ENCODE measurements around the gene NIN. TPM values are rescaled to one million over a fixed set of nuclear protein-coding genes. Genes with fewer than 3 reads are reported as not detected.

The NIN gene
- total and polyA plus RNA-seq, 4 donors, result 1.7 to 11.1 (median 4.0) TPM

- H3K9ac ChIP-seq (ENCODE audit: low read depth in 1 of 2, low read length in 2 of 2), result no peak overlapping the region
- no peaks in the 10 kb centered on the region for H3K9me3 ChIP-seq (ENCODE audit: control insufficient read depth in 4 of 4, low read length in 3 of 4)
- WGBS, result 81% methylated on average over 3 of the region's 3 CpGs
Measured at GRCh38 chr14:50786751-50787464, 44.1 kb downstream of the NIN start.

DNA sequence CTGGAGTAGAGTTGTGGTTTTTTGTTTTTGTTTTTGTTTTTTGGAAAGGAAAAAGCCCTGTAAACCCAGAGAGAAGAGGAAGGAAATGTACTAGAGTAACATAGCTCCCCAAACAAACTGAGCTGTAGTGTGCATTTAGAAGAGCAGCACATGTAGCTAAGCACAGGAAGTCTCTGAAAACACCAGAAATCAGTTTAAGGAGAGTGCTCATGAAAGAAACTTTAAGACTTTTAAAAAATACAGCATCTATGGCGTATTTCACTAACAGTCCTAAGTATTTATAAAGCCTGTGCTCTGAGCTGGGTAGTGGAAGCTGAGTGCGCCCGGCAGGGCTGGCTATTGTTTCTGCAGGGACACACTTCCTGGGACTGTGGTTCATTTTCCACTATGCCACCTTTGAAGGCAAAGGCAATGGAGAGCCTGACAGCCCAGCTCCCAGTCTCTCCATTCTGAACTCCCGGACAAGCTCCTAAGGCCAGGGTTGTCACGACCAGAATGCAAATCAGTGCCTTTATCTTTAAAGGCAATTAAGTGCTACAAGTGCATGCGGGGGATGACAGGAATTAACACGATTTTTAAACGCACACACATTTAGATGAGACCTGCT, 45.4 kb downstream of the NIN start:
- Histone ChIP-seq H3K9me3 (ENCODE audit: control insufficient read depth in 4 of 4, low read length in 3 of 4) (no peaks in the 10 kb centered on the region), H3K9ac (ENCODE audit: low read depth in 1 of 2, low read length in 2 of 2) (no peak overlapping the region), H3K27me3 (ENCODE audit: control insufficient read depth in 4 of 4, insufficient read depth in 4 of 4, low read length in 3 of 4) (no peaks in the 10 kb centered on the region), H3K27ac (ENCODE audit: low read depth in 1 of 2, low read length in 2 of 2) (no peak overlapping the region), H3K4me3 (ENCODE audit: low read depth in 1 of 3, low read length in 3 of 3) (no peak overlapping the region), H3K4me1 (ENCODE audit: control insufficient read depth in 4 of 4, insufficient read depth in 4 of 4, low read length in 3 of 4) (no peaks in the 10 kb centered on the region), H3K36me3 (ENCODE audit: control insufficient read depth in 4 of 4, insufficient read depth in 3 of 4, low read depth in 1 of 4, low read length in 3 of 4) (peaks cover 0 to 2% (median 0%) of the 10 kb centered on the region in 4 donors)
- 61% methylated on average over 8 of the region's 8 CpGs for WGBS
- DNase-seq (ENCODE audit: low spot score), result no peak
- TF ChIP-seq FOXA2 (IDR thresholded peaks at IDR 0.05), result no peak
- no peak for TF ChIP-seq GABPA (IDR thresholded peaks at IDR 0.05 in 1 of 2, conservative IDR thresholded peaks at IDR 0.05 in 1 of 2)
- no peak for TF ChIP-seq MAX (IDR thresholded peaks at IDR 0.05)
- TF ChIP-seq TAF1 (conservative IDR thresholded peaks at IDR 0.05), result no peak
- TF ChIP-seq ATF3 (IDR thresholded peaks at IDR 0.05), result no peak
- TF ChIP-seq CTCF (IDR thresholded peaks at IDR 0.05; ENCODE audit: low read depth, low read length, missing input control), result no peak
- no peak for TF ChIP-seq NR2F2 (IDR thresholded peaks at IDR 0.05)
- no peak for TF ChIP-seq HNF4A (conservative IDR thresholded peaks at IDR 0.05)
- TF ChIP-seq, protein P1, sequence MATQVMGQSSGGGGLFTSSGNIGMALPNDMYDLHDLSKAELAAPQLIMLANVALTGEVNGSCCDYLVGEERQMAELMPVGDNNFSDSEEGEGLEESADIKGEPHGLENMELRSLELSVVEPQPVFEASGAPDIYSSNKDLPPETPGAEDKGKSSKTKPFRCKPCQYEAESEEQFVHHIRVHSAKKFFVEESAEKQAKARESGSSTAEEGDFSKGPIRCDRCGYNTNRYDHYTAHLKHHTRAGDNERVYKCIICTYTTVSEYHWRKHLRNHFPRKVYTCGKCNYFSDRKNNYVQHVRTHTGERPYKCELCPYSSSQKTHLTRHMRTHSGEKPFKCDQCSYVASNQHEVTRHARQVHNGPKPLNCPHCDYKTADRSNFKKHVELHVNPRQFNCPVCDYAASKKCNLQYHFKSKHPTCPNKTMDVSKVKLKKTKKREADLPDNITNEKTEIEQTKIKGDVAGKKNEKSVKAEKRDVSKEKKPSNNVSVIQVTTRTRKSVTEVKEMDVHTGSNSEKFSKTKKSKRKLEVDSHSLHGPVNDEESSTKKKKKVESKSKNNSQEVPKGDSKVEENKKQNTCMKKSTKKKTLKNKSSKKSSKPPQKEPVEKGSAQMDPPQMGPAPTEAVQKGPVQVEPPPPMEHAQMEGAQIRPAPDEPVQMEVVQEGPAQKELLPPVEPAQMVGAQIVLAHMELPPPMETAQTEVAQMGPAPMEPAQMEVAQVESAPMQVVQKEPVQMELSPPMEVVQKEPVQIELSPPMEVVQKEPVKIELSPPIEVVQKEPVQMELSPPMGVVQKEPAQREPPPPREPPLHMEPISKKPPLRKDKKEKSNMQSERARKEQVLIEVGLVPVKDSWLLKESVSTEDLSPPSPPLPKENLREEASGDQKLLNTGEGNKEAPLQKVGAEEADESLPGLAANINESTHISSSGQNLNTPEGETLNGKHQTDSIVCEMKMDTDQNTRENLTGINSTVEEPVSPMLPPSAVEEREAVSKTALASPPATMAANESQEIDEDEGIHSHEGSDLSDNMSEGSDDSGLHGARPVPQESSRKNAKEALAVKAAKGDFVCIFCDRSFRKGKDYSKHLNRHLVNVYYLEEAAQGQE (IDR thresholded peaks at IDR 0.05), result no peak
- no peak for TF ChIP-seq ZBTB33 (IDR thresholded peaks at IDR 0.05)
- TF ChIP-seq RXRA (IDR thresholded peaks at IDR 0.05), result no peak
- no peak for TF ChIP-seq SP1 (IDR thresholded peaks at IDR 0.05)
- TF ChIP-seq EGR1 (IDR thresholded peaks at IDR 0.05; ENCODE audit: low read depth in 2 of 2), result no peak
- TF ChIP-seq RAD21 (IDR thresholded peaks at IDR 0.05), result no peak
- TF ChIP-seq JUND (IDR thresholded peaks at IDR 0.05), result no peak
- TF ChIP-seq YY1 (IDR thresholded peaks at IDR 0.05), result no peak

More at GRCh38 chr14:50786751-50787464, 44.1 kb downstream of the NIN start:
- TF ChIP-seq TAF1 (conservative IDR thresholded peaks at IDR 0.05), result no peak
- TF ChIP-seq ZBTB33 (IDR thresholded peaks at IDR 0.05), result no peak
- TF ChIP-seq ATF3 (IDR thresholded peaks at IDR 0.05), result no peak
- TF ChIP-seq YY1 (IDR thresholded peaks at IDR 0.05), result no peak
- no peak for TF ChIP-seq RXRA (IDR thresholded peaks at IDR 0.05)
- no peak for TF ChIP-seq JUND (IDR thresholded peaks at IDR 0.05)
- TF ChIP-seq SP1 (IDR thresholded peaks at IDR 0.05), result no peak
- no peak overlapping the region for H3K4me3 ChIP-seq (ENCODE audit: low read depth in 1 of 3, low read length in 3 of 3)
- no peaks in the 10 kb centered on the region for H3K4me1 ChIP-seq (ENCODE audit: control insufficient read depth in 4 of 4, insufficient read depth in 4 of 4, low read length in 3 of 4)
- H3K27ac ChIP-seq (ENCODE audit: low read depth in 1 of 2, low read length in 2 of 2), result no peak overlapping the region
- DNase-seq (ENCODE audit: low spot score), result no peak
- peaks cover 0 to 2% (median 0%) of the 10 kb centered on the region in 4 donors for H3K36me3 ChIP-seq (ENCODE audit: control insufficient read depth in 4 of 4, insufficient read depth in 3 of 4, low read depth in 1 of 4, low read length in 3 of 4)
- H3K27me3 ChIP-seq (ENCODE audit: control insufficient read depth in 4 of 4, insufficient read depth in 4 of 4, low read length in 3 of 4), result no peaks in the 10 kb centered on the region

Data from liver (tissue), 9 donors.